GM18858 (cell line): ENCODE data around the gene TMEM19.

Experiments used
- ATAC-seq: cut with Tn5 transposase; IDR thresholded peaks from one replicate; pipeline ENCODE4 v1.9.1; 2021; ENCODE audit not compliant: unreplicated experiment

TMEM19 gene

DNA sequence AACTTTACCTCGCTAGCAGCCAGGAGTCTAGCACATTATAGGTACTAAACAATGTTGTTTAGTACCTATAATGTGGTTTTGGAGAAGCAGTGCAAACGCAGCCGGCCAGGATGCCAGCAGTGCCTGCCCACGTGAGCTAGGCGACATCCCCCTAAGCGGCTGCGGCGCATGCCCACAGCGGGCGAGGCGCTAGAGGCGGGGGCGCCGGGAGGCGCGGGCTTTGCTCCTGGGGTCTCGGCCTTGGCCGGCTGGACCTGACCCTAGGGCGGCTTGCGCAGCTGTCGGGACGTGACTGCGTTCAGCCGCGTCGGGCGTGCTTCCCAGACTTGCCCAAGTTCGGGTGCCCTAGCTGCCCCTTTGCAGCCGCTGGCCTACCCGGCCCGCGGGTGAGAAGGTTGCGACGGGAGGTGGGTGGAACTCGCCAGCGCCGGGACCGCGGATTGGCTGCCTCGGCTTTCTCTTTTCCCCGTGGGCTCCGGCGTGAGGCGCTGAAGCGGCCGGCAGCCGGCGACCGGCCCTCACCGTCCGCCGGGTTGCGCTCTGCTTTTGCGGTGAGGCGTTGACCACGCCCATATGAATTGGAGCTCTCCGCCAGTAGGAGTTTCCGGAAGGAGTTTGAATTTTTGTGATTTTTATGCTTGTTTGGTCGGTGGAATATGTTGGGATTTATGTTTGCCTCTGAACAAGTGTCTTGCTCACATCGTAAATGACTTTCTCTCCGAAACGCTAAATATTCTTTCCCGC, at the start of gene TMEM19:
Gene TMEM19 (plus strand): TSS at position 169 of the 744 bp plus-strand sequence. CDS start 599 bp downstream, outside the sequence.
- ATAC-seq: peak; percentile 70

DNA sequence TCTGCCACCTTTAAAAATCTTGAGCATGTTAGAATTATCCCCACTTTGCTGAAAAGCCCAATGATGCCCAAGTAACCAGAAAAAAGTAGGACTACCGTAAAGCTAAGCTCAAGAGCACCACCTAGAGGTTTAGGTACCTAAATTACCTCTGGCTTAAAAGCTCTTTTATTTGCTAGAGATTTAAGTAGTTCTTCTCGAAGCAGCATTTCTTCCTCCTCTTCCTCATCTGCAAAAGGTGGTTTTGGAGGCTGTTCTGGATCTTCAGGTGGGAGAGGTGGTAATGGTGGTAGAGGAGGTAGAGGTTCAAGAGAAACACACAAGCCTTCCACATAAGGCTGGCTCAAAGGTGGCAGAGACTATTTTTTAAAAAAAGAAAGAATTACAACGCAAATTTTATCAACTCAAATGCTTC, 49.2 kb upstream of the TMEM19 start:
- peak; percentile 67 for ATAC-seq

DNA sequence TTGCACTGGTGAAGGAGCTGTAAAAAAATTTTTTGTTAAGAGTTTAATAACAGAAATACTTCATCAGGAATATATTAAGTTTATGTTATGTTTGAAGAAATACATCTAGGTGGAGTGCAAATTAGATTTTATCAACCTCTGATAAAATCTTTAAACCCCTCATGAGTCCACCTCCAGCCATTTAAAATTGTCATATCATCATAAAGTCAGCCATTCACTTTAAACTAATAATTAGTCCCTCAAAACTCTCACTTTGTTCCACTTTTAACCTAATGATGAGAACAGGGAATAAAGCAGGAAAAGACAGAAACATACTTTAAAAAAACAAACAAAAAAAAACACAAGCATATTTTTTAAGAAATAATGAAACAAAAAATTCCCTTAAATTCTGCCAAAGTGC, 47.4 kb upstream of the TMEM19 start:
- ATAC-seq: no peak

DNA sequence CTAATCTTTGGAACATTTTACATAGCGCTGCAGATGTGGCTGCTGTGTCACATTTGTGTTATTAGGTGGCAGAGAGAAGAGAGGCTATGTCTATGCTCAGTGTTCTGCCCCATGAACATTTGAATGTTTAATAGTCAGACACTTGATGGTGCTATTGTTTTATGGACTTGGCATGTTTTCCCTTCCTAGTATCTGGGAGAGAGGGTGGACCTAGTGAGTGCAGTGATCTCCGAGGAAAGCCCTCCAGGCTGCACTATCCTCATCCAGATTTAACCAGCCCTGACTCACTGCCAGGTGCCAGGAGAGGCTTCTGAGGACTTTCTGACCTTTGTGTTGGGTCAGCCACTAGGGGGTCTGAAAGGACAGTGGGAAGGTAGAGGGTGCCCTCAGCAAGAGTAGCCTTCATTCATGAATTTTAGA, 46.5 kb upstream of the TMEM19 start:
- no peak for ATAC-seq

DNA sequence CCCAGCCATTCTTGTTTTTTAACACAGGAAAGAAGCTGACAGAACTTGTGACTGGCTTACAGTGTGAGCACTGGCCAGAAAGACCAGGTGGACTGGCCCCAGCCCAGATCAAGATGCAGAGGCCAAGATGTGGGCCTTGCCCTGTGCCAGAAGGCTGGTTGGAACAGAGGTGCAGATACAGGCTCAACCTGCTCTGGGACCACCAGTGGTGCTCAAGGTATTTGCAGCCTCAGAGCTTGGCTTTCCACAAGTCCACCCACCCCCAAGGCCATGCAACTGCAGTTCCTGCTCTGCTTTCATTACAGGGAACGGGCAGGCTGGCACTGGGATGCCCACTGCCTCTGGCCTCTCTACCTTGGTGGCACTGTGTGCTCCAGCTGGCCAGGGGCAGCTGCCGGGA, 45.6 kb upstream of the TMEM19 start:
- ATAC-seq: no peak

DNA sequence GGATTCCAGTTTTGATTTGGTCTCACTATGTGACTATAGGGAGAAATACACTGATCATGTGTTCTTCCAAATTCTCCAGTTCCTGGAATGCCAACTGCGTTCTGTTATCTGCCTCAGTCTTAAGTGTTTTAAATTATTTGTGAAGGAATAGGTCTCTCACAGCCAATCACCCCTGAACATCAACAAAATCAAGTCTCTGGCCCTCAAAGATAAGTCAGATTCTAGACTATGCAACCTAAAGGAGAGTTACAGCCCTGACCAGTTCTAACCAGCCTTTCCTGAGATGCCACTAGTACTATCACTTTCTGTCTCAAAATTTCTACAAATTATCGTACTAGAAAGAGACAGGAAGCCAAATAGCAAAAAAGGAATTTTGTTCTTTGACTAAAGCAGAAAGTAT, 44.5 kb upstream of the TMEM19 start:
- no peak for ATAC-seq

DNA sequence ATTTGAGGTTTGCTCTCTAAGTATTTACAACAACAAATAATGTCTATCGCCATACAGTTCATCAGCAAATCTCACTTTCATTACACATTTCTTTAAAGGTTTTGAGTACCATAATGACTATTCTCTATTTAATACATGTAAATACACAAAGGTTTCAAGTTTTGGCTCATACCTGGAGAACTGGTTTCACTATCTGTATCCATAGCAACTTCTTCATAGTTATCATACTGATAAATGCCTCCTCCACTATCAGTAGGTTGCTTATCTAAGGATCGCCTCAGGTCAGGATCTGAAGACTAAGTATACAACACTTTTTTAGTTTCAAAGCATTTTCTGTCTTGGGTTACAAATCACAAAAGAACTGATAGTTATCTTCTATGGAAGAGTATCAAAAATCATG, 43.6 kb upstream of the TMEM19 start:
- ATAC-seq: peak; percentile 57

DNA sequence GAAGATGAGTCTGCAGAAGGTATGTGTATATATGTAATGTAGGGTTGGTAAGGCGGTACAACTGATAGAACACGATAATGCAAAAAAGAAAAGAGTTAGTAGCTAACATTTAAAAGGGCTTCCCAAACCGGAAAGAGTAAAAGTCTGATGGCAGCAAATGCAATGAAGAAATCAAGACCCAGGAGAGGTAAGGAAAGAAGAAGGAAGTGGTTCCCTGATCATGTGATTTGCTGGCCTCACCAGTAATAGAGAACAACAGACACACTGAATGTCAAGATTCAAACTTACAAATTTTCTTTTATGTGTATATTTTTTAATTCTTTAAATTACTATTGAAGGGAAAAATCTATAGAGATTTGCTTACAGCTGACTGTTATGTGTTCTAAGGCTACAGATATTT, 40.6 kb upstream of the TMEM19 start:
- no peak for ATAC-seq

DNA sequence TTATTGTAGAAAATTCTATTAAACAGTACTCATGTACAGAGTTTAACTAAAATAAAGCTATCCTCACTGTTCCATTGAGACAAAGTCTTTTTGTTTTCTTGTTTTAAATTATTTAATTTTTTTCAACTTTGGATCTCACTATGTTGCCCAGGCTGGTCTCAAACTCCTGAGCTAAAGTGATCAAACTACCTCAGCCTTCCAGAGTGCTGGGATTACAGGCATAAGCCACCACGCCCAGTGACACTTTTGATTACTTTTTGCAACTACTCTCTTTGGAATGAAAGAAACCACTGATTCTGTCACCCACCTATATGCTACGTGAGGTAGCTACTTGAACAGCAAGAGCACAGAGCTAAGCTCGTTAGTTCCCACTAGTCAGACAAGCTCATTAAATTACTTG, 39.4 kb upstream of the TMEM19 start:
- ATAC-seq: no peak

DNA sequence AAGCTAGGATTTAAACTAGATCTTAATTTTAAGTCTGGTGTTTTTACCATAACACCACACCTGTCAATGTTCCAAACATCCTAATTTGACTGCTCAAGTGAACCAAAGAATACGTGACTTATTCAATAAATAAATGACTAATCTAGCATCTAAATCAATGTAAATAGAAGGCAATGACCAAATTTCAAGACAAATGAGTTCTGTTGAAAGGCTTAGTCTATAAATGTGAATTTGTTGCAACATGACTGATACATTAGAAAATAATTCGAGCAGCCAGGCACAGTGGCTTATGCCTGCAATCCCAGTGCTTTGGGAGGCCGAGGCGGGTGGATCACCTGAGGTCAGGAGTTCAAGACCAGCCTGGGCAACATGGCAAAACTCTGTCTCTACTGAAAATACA, 37.3 kb upstream of the TMEM19 start:
- ATAC-seq: no peak

DNA sequence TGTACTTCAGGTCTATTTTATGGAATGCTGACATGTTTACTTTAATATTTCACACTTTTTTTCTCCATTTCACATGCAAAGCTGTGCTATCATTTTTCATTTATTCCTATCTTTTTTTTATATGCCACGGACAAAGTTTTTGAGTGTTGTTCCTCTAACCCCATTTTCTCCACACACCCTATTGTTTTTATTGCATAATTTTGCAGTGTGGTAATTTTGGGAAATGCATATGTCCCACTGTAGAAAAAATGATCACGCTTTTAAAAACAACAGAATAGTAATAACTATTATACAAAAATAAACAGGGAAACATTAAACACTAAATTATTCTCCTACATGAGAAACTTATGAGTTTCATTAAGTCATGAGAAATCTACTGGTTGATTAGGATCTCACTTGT, 36.5 kb upstream of the TMEM19 start:
- no peak for ATAC-seq

DNA sequence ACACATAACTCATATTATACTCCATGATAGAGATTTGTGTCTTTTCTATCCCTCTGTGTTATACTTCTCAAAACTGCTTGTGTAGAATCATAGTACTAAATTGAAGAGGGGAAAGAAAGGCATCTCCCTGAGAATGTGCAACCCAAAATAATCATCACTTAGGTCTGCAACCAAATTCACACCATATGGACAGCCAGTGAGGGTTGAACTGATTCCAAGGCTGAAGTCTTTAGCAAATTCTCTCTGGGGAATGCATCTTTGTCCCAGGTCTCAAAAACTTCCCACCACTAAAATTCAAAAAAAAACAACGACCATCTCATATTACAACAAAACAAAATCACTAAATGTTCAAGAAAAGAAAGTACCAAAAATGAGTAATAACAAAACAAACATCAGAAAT, 33.2 kb upstream of the TMEM19 start:
- no peak for ATAC-seq

DNA sequence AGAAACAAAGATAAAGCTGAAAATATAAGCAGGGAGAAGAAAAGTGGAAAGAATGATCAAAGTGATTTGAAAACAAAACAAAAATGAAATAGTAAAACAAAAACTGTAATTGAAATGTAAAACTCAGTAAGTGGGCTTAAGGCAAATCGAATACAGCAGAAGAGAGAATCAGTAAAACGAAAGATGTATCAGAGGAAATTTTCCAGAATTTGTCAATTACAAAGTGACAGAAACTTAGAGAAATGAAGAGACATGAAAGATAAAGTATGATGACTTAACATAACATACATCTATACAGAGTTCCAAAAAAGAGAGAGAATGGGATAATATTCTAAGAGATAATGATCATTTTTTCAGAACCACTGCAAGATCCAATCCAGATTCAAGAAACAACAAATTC, 32.7 kb upstream of the TMEM19 start:
- no peak for ATAC-seq

DNA sequence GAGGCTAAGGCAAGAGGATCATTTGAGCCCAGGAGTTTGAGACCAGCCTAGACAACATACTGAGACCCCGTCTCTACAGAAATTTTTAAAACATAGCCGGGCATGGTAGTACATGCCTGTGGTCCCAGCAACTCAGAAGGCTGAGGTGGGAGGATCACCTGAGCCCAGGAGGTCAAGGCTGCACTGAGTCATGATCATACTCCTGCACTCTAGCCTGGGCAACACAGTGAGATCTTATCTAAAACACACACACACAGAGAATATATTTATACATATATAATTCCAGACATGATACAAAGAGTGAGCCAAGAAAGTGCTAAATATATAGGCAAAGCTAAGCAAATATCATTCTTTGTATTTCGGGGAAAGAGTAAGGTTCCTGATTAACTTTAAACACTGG, 31.7 kb upstream of the TMEM19 start:
- ATAC-seq: no peak

DNA sequence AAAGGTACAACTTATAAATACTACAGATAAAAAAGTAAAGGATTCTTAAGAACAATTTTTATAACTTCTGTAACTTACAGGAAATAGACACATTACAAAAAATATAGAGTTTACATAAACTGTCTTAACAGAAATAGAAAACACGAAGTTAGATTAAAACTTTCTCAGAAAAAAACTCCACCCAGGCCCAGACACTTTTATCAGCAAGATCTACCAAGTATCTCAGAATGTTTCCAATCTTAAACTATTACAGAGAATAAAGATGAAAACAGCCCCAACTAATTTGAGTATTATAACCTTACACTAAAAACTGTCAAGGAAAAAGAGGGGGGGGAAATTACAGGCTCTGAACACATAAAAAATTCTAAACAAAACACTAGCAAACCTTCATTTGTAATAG, 30.4 kb upstream of the TMEM19 start:
- ATAC-seq: no peak

DNA sequence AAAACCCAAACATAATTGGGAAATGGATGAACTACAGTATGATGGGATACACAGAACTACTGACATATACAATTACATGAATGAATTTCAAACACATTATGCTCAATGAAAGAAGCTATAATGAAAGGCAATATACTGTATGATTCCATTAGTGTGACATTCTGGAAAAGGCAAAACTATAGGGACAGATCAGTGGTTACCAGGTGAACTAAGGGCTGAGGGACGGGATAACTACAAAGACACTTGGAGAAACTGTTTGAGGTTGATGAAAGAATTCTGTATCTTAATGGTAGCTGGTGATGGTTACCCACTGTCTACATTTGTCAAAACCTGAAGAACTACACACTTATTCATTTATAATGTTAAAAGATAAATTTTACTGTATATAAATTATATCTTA, 30.0 kb upstream of the TMEM19 start:
- no peak for ATAC-seq

DNA sequence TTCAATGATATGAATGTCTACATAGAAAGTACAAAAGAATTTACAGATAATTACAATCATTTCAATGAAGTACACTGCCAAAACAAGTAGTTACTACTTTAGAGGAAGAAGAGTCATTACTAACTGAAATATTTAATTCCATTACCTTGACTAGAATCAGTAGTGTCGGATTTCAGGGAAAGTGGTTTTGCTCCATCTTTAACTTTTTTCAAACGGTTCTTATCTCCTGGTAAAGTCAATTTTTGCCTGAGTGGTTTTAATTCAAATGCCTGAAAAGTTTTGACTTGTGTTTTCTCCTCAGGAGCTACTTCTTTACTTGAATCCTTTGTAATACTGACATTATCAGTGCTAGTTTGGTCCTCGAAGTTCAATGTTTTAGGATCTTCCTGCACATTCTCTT, 29.1 kb upstream of the TMEM19 start:
- ATAC-seq: no peak

DNA sequence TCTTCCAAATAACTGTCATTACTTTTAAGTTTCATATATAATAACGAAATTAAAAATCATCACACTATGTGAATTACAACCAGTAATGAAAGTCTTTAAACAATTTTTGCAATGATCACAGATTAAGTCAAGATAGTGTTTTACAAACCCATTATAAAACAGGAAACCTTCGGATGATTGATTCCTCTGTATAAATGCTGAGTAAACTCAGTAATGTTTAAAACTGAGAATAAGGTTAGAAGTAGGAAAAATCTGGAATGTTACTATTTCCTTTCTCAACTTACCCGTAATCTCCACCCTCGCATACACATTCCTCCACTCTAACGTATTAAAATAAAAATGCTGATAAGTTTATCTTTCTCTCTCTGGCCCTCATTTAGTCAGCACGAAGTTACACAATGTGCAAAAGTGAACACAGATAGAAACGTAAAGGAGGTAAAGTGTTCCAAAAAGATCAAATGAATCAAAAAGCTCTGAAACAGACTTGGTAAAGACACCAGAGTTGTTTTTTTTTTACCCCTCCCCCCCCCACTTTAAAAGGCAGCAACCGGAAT, 23.8 kb upstream of the TMEM19 start:
- ATAC-seq: no peak

DNA sequence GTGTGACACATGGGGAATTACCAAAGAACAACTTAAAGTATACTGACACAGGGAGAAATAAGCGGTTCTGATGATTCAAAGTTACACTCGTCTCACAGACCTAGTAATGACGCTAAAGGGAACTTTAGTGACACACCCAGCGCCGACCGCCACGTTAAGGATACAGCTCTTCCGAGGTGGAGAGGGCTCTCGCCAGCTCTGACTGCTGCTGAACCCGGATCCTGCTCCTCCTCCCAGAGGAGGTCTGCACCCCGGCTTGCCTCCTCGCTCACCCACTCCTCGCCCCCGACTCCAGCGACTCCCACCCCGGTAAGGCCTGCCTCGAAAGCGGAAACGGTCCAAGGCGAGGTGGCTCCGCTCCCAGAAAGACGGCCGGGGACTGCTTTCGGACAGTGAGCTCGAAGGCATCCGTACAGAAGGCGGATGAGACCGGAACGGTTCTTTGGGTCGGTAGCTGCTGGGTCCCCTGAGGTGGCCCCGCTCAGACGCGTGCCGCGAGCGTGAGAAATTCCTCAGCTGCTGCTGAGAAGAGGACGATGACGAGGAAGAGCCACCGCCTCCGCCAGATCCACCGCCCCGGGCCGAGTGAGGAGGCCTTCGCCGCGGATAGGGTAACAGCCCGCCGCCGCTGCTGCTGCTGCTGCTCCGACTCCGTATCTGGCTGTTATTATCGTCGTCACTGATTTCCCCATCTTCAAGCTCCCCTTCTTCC, 22.9 kb upstream of the TMEM19 start:
- peak; percentile 20 for ATAC-seq

DNA sequence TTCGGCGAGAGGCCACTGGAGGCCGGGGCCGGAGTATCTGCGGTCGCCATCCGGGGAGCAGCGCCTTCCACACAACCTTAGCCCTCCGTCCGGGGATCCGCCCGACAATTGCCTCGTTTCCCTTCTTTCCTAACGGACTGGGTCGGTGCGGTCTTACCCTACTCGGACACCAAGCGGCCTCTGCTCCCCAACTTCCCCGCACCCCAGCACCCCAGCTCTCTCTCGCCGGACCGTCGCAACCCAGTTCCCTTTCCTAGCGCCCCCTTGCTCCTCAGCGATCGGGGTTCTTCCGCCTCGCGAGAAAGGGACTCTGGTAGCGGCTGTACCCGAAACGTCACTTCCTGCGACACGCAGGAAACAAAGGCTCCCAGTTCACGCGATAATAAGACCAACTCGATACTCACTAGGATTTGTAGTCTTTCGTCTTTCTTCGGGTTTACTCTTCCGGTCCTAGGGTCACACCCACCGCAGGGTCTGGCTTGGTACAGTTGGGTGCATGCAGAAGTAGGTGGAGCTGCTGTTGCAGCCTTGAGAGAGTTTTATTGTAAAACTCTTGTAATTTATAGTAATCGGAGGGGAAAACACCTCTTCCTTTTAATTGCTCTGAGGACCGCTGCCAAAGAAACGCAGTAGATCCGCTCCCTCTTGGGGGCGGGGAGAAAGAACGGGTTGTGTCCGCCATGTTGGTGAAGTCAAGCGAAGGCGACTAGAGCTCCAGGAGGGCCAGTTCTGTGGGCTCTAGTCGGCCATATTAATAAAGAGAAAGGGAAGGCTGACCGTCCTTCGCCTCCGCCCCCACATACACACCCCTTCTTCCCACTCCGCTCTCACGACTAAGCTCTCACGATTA, 22.1 kb upstream of the TMEM19 start, which contains the start of the genes THAP2 and ZFC3H1:
Gene THAP2 (plus strand): TSS at position 741 of the 850 bp plus-strand sequence. CDS start 209 bp downstream, outside the sequence.
Gene ZFC3H1 (minus strand): TSS at position 288 of the 850 bp plus-strand sequence. CDS start 238 bp downstream, at position 50.
- peak; percentile 89 for ATAC-seq
